GM12892 (cell line): ENCODE data around the gene CDC5L.

Source experiments
- POLR2A ChIP-seq: IDR thresholded peaks from 2 replicates; pipeline ENCODE4 v1.6.1; 2011; ENCODE audit warnings: low read depth, low read length, control low read depth
- POLR2AphosphoS5 ChIP-seq: IDR thresholded peaks from 2 replicates; pipeline ENCODE4 v1.6.1; 2011; ENCODE audit warnings: low read depth, low read length, control low read depth

DNA sequence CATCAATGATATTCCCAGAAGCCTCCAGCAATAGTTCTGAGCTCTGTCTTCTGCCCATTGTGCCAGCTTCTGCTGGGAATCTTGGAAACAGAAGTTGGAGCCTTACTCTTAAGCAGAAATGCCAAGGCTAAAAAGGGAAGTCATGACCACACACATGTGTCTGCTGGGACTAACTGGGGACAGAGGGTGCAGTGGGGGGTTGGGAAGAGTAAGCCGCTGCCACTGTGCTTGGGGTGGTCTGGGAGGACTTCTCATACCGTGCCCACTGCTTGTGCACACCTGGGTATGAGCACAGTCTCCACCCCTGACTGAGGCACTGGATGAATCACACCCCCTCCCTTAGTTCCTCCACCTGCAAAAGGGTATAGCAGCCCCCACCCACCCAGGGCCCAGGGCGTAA is 90.7 kb downstream of the CDC5L start:
- TF ChIP-seq POLR2A, result no peak
- TF ChIP-seq POLR2AphosphoS5, result no peak
